HFFc6 (cell line): ENCODE data around the gene EIF1. TPM values are rescaled to one million over a fixed set of nuclear protein-coding genes. Genes with fewer than 3 reads are reported as not detected.

Experiments used
- DNase-seq: peaks from one replicate; pipeline ENCODE4 v3.0.0-alpha.2; 2018
- H3K27ac Mint-ChIP-seq: 2 replicates; pipeline ENCODE4 v1.8.0; 2020; ENCODE audit warnings: mild to moderate bottlenecking, mixed read lengths
- H3K27me3 Mint-ChIP-seq: 2 replicates; pipeline ENCODE4 v1.8.0; 2021; ENCODE audit warnings: mild to moderate bottlenecking, moderate library complexity, mixed read lengths; ENCODE audit not compliant: insufficient read depth
- H3K36me3 Mint-ChIP-seq: 2 replicates; pipeline ENCODE4 v1.8.0; 2021; ENCODE audit warnings: low read depth, mixed read lengths
- H3K4me1 Mint-ChIP-seq: 2 replicates; pipeline ENCODE4 v1.8.0; 2020; ENCODE audit warnings: low read depth, mixed read lengths
- H3K4me3 Mint-ChIP-seq: 2 replicates; pipeline ENCODE4 v1.8.0; 2020; ENCODE audit warnings: mild to moderate bottlenecking, moderate library complexity, mixed read lengths
- H3K9me3 Mint-ChIP-seq: 2 replicates; pipeline ENCODE4 v1.8.0; 2020; ENCODE audit warnings: mild to moderate bottlenecking, mixed read lengths
- total RNA-seq, 6 experiments: library from RNA; stranded (reverse); fragmentation: NEBNext Ultra II Directional; extraction: Animal tissue kit (Norgen Biotek cat#: 25700); gene quantifications; 2 replicates in 1 of 6; 3 replicates in 5 of 6; pipeline ENCODE4 v1.2.3, GENCODE V29; 2021
- TF ChIP-seq, protein P1 (sequence below): fragments of 200-600 bp; sonication (generic); IDR thresholded peaks from 2 replicates; pipeline ENCODE4 v1.5.0; 2021; ENCODE audit warnings: antibody characterized with exemption, mild to moderate bottlenecking

EIF1 gene
- total RNA-seq, 6 experiments from 2014 or later = 723 to 810 (median 781) TPM

- Mint-ChIP-seq H3K27ac (no peak overlapping the region), H3K4me3 (no peak overlapping the region)
Observed at GRCh38 chr17:41725134-41725533, 36.4 kb downstream of the EIF1 start.

DNA sequence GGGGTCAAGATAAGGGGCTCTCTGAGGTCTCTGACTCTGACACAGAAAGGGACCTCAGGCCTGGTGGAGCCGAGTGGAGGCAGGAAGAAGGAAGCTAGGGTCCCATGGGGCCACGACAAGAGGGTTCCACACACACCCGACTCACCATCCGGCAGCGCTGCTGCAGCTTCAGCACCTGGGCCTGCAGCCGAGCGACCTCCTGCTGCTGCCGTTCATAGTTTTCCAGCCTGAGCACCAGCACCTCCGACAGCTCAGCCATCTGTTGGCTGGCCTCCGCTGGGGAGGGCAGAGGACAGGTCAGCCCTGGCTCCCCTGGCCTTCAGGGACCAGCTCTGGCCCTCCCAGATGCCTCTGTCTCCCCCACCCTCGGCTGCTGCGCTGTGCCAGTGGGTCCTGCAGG lies 39.4 kb downstream of the EIF1 start:
- no peak for DNase-seq
- Mint-ChIP-seq H3K9me3 (no peaks in the 10 kb centered on the region), H3K27ac (no peak overlapping the region), H3K4me1 (no peaks in the 10 kb centered on the region), H3K4me3 (no peak overlapping the region), H3K27me3 (peaks cover 42% of the 10 kb centered on the region), H3K36me3 (no peaks in the 10 kb centered on the region)
- TF ChIP-seq, protein P1, sequence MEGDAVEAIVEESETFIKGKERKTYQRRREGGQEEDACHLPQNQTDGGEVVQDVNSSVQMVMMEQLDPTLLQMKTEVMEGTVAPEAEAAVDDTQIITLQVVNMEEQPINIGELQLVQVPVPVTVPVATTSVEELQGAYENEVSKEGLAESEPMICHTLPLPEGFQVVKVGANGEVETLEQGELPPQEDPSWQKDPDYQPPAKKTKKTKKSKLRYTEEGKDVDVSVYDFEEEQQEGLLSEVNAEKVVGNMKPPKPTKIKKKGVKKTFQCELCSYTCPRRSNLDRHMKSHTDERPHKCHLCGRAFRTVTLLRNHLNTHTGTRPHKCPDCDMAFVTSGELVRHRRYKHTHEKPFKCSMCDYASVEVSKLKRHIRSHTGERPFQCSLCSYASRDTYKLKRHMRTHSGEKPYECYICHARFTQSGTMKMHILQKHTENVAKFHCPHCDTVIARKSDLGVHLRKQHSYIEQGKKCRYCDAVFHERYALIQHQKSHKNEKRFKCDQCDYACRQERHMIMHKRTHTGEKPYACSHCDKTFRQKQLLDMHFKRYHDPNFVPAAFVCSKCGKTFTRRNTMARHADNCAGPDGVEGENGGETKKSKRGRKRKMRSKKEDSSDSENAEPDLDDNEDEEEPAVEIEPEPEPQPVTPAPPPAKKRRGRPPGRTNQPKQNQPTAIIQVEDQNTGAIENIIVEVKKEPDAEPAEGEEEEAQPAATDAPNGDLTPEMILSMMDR = no peak

More at GRCh38 chr17:41725134-41725533, 36.4 kb downstream of the EIF1 start:
- TF ChIP-seq, protein P1 = no peak
- H3K27me3 Mint-ChIP-seq = peaks cover 29% of the 10 kb centered on the region
- no peak for DNase-seq
- no peaks in the 10 kb centered on the region for H3K9me3 Mint-ChIP-seq
- no peaks in the 10 kb centered on the region for H3K36me3 Mint-ChIP-seq
- H3K4me1 Mint-ChIP-seq = no peaks in the 10 kb centered on the region

DNA sequence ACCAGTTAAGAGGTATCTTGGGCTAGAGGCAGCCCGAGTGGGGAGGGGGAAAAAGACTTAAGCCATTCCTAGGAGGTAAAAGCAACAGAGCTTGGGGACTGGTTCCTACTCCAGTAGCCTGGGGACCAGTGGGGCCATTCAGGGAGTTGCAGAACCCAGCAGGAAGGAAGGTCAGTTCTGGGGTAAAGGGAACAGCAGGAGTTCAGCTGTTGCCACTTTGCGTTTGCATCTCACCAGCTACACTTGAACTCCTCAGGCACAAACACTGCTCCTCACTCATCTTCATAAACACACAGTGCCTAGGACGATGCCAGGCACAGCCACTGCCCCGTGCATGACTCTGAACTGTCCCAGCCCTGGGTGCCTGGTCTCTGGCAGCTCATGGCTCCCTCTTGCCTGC lies 41.8 kb downstream of the EIF1 start:
- Mint-ChIP-seq H3K4me3 (no peak overlapping the region), H3K36me3 (no peaks in the 10 kb centered on the region), H3K27me3 (peaks cover 43% of the 10 kb centered on the region), H3K9me3 (no peaks in the 10 kb centered on the region), H3K4me1 (no peaks in the 10 kb centered on the region), H3K27ac (no peak overlapping the region)
- DNase-seq = no peak
- TF ChIP-seq, protein P1 = no peak

- Mint-ChIP-seq H3K4me1 (no peaks in the 10 kb centered on the region), H3K9me3 (no peaks in the 10 kb centered on the region), H3K27me3 (peaks cover 52% of the 10 kb centered on the region), H3K4me3 (no peak overlapping the region), H3K36me3 (no peaks in the 10 kb centered on the region), H3K27ac (no peak overlapping the region)
- DNase-seq = no peak
- TF ChIP-seq, protein P1 = no peak
Observed at GRCh38 chr17:41731836-41732235, 43.2 kb downstream of the EIF1 start.

GRCh38 chr17:41733348-41734138 lies 44.9 kb downstream of the EIF1 start:
- Mint-ChIP-seq H3K36me3 (no peaks in the 10 kb centered on the region), H3K4me3 (no peak overlapping the region), H3K27ac (no peak overlapping the region), H3K4me1 (peaks cover 11% of the 10 kb centered on the region; the same call in 1 of the 2 replicates), H3K27me3 (peaks cover 55% of the 10 kb centered on the region), H3K9me3 (no peaks in the 10 kb centered on the region)
- TF ChIP-seq, protein P1 = no peak
- no peak for DNase-seq
